Left colon (tissue), 2 donors: Measurements from ENCODE around the gene TRPM6. TPM values are rescaled to one million over a fixed set of nuclear protein-coding genes. Genes with fewer than 3 reads are reported as not detected.
"Not testable (repeated sequence)": the region's sequence is repeated elsewhere in the genome, so short reads cannot be mapped to it uniquely, and the experiment has no call there.

Experiments
- ATAC-seq: fragments of 200-7000 bp; cut with Tn5 transposase; one replicate; pipeline ENCODE4 v1.9.1; 2020; ENCODE audit warnings: mild to moderate bottlenecking, moderate library complexity
- DNase-seq, 2 donors: peaks; one replicate each; pipeline ENCODE4 v3.0.0-alpha.2; 2020
- intact Hi-C, 2 donors: fragments of 100-400 bp; cut with DNase I in 1 of 2; cut with micrococcal nuclease in 1 of 2; formaldehyde crosslinking; loops; one replicate each; pipeline versions ENCODE4 v1.11.2 to v1.14.0; 2022; cut with DNase I, micrococcal nuclease
- total RNA-seq, 2 donors: library from RNA; stranded (reverse); fragmentation: NEBNext Ultra II Directional; extraction: Animal tissue kit (Norgen Biotek cat#: 25700); gene quantifications; one replicate each; pipeline ENCODE4 v1.2.1, GENCODE V29; 2021
- donor health status: DM: no; HTN: no; CAD: no.
- donor health status: DM: yes; HTN: yes; CAD: no.

Gene TRPM6
- total RNA-seq, 2 donors from 2014 or later: 48.0 to 88.4 TPM

DNA sequence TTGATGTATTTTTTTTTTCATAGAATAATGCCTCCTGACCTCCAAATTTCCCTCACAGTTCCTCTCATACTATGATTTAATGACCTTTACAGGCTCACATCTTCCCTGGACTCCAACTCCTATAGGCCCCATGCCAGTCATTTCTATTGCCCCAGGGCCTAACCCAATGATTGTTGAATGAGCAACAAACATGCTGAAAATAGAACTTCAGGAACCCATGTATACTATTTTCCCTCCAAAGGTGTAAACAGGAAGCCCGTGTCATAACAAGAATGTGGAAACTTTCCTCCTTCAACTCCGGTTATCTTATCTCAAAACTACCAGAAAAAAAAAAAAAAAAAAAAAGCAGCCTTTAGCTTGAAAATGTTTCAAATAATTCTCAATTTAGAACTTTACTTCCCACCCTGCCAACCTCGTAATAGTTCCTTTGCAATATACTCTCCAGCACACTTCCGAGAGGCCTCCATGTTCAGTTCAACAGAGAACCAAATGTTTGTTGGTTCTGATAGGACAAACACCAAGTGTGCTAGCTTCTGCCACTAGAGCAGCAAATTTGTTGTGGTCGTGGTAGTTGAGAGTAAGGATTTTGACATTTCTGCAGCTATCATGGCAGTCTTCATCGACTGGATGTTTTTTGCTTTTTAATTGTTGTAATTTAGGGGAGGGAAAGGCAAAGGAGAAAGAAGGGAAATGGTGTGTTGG lies 25.8 kb downstream of the TRPM6 start:
- ATAC-seq: peak; percentile 25
- intact Hi-C loops: no loop called here
- DNase-seq: no peak

DNA sequence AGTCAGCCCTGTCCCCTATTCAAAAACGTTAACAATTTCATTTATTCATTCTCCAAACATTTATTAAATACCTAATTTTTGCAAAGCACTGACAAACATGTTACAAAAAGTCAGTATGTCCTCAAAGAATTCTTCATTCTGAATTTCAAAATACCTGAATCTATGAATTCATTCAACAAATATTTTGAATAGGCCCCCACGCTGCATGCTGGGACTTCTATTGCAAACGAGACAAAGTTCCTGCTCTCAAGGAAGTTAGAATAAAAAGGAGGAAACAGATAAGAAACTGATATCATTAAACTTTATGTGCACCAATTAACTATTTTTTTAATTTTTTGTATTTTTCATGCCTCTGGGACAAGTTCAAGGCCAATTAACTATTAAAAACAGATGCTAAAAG lies 26.6 kb downstream of the TRPM6 start:
- ATAC-seq (peak; percentile 54), DNase-seq (no peak)
- intact Hi-C loops: no loop called here

DNA sequence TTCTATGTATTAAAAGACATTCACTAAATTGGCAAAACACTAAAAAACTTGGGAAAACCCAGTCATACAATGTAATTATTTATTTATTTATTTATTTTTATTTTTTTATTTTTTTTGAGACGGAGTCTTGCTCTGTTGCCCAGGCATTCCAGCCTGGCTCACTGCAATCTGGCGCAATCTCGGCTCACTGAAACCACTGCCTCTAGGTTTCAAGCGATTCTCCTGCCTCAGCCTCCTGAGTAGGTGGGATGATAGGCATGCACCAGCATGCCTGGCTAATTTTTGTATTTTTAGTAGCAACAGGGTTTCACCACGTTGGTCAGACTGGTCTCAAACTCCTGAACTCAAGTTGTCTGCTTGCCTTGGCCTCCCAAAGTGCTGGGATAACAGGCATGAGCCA lies 27.5 kb downstream of the TRPM6 start:
- ATAC-seq, intact Hi-C loops, DNase-seq: not testable (repeated sequence)

DNA sequence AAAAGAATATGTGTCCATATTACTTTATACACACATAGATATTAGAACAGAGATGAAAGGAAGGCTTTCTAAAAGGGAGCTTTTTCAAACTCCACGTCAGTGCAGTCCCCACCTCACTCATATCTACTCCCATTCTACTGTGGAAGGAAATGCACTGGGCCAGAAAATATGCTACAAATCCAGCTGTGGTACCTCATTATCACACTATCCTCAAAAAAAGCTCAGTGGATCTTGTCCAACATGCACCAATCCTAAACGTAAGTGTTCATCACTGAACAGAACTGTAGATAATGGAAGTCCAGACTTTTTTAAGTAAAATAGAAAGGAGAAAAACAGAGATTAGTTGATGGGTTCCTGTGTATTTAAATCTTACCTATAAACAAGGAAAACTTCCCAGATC lies 27.9 kb downstream of the TRPM6 start:
- intact Hi-C loops: no loop called here
- ATAC-seq: no peak

DNA sequence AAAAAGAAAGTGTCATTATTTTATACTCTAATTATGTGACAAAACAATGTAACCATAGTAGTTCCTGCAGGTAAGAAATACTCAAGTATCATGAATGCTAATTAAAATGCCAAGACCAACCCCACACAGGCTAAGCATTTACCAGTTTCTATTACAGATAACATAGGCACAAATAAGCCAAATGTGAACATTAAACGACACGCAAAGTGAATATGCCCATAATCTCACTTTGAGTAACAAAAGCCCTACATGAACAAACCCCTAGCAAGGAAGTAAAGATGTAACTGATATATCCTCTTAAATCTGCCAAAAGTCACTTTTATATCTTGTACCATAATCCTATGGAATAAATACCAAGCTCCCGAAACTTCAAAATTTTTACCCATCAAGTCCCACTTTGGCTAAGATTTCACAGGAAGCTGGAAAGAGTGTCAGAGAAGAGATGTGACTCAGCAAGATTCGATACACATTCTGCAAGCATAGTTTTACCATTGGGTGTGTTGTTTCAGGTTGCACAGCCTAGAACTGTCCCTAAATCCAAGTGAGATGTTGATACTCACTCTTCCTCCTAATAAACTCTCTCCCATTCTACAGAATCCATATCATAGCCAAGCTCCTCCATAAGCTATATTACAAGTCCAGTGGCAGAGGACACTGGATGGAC lies 28.8 kb downstream of the TRPM6 start:
- ATAC-seq: peak; percentile 46
- no peak for DNase-seq
- intact Hi-C loops: no loop called here

More for the DNA sequence above, 27.9 kb downstream of the TRPM6 start:
- no peak for DNase-seq

DNA sequence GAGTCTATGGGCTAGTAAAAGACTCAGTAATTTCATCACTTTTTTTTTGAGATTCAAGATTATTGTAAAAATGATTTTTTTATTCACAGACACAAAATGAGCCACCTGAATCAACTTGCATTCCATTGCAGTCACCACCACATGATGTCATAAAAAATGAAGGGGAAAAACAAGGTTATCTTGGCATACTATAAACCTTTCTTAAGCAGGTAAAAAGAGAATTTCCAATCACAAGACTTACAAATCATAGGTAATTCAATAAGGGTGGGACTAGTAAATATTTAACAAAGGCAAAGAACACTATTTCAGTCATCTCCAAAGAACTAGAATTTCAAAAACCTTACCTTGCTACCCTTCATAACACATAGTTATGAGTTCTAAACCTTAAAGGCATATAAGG lies 30.7 kb downstream of the TRPM6 start:
- no peak for DNase-seq
- ATAC-seq: peak; percentile 62
- intact Hi-C loops: no loop called here

DNA sequence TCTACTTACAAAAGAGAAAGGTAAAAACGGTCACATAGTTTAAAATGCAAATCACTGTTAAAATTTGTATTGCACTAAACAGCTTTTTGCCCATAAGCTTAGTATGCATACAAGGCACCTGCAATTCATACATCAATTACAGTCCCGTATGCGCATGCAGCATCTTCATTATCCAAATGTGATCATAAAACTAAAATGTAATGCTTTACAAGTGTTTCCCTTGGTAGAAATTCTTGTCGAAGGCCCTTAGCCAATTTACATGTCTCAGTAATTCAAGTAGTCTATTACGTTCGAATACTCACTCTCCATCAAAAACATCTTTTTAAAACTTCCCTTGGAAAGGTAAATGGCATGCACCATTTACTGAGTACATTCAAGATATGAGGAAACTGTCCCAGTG lies 32.6 kb downstream of the TRPM6 start:
- DNase-seq: no peak
- intact Hi-C loops: no loop called here
- no peak for ATAC-seq

DNA sequence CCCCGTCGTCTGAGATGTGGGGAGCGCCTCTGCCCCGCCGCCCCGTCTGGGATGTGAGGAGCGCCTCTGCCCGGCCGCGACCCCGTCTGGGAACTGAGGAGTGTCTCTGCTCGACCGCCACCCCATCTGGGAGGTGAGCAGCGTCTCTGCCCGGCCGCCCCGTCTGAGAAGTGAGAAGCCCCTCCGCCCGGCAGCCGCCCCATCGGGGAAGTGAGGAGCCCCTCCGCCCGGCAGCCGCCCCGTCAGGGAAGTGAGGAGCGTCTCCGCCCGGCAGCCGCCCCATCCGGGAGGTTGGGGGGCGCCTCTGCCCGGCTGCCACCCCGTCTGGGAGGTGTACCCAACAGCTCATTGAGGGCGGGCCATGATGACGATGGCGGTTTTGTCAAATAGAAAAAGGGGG lies 34.7 kb downstream of the TRPM6 start:
- ATAC-seq, DNase-seq, intact Hi-C loops: not testable (repeated sequence)

DNA sequence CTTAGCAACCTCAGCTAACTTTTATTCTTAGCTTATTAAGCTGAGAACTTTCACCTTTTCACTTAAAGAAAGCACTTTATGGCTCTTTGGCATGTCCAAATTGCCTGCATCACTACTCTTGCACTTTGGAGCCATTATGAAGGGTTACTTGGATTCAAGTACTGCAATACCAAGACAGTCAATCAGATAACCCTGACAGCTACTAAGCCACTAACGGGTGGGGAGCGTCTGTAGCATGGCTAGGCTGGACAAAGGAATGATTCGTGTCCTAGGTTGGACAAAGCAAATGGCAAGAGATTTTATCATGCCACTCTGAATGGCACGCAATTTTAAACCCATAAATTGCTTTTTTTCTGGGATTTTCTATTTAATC lies 39.6 kb downstream of the TRPM6 start:
- ATAC-seq (peak; percentile 98), DNase-seq (no peak)
- intact Hi-C loops: no loop called here

DNA sequence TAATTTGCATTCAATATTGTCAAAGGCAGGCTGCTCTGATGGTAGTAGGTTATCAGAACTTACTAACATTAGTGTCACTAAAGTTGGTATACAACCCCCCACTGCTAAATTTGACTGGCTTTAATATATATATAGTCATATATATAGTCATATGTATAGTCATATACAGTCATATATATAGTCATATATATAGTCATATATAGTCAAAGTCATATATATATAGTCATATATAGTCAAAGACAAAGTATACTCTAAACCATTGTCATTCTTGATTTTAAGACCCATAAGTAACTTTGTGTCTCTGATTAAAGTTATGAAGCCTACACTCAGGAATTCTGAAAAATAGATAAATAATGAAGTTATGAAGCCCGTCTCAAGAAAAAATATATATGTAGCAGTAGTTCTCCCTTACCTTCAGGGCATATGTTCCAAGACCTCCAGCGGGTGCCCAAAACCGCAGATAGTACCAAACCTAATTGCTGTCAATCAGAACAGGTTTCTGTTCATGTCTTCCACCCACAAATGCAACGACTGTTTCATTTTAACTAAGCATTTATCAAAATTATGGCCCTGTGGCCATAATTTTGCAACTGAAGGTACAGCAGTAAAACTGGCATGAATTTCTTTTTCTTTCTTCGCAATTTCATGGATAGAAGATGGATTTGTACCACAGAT lies 40.1 kb downstream of the TRPM6 start:
- DNase-seq: no peak
- intact Hi-C loops: no loop called here
- peak; percentile 21 for ATAC-seq

DNA sequence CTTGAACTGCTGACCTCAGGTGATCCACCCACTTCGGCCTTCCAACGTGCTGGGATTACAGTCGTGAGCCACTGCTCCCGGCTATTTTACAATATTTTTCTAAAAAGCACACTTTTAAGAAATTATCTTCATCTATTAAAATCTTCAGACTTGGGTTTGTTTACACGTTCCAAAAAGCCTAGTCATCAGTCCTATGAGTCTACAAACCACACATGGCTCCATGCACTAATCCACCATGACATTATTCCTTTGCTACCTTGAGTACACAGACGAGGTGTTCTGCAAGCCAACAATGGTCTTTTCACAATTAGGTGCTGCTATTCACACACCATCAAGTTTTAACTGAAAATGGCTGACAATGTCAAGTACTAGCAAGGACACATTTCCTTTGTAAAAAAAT lies 41.0 kb downstream of the TRPM6 start:
- intact Hi-C loops: no loop called here
- DNase-seq (no peak), ATAC-seq (no peak)

DNA sequence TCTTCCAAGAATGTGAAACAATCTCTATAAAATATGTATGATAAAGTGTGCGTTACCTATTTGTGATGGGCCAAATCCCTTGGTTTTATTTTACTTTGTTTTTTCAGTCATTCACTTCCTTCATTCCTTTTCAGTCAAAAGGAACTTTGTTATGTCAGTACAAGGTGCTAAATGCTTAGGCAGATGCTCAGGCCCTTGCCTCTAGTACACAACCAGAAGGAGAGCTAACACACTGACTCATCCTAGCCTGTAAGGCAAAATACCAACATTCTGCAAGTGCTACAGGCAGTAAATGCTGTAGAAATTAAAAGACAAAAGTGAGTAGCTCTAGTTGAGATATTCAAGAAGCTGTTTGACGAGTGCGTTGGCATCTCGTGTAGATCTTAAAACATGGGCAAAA lies 49.4 kb downstream of the TRPM6 start:
- intact Hi-C loops: no loop called here
- peak; percentile 93 for ATAC-seq
- no peak for DNase-seq

DNA sequence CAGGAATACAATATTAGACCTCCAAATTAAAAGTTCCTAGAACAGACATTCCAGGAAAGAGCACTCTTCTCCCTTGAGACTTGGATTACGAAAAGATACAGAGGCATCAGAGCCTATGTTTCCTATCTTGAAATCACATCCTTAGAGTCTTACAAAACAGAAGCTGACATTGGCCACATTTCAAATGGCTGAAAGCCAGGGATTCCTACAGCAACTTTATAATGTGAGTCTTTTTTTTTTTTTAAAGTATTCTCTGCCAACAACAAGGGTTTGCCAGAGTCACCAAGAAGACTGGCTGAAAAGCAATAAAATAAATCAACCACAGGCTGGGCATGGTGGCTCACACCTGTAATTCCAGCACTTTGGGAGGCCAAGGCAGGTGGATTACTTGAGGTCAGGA lies 63.1 kb downstream of the TRPM6 start:
- ATAC-seq: peak; percentile 78
- DNase-seq: peak; percentile 71 to 75
- intact Hi-C loops: no loop called here

DNA sequence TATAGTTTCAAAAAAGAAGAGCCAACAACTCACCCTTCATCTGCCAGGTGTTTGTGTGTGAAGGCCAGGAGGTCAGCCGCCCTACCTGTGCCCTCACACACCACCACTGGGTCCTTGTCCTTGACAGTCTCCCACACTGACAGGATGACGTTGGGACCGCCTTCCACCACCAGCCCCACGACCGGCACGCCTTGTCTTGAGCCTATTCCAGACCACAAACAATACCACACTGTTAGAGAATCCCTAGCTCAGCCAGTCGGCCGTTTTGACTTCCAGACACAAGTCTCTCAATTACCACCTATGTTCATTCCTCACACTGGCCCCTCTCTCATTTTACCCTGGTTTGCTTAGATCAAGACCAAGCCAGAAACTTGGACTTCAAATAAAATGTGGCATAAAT lies 66.1 kb downstream of the TRPM6 start:
- DNase-seq (no peak), ATAC-seq (no peak)
- intact Hi-C loops: no loop called here

DNA sequence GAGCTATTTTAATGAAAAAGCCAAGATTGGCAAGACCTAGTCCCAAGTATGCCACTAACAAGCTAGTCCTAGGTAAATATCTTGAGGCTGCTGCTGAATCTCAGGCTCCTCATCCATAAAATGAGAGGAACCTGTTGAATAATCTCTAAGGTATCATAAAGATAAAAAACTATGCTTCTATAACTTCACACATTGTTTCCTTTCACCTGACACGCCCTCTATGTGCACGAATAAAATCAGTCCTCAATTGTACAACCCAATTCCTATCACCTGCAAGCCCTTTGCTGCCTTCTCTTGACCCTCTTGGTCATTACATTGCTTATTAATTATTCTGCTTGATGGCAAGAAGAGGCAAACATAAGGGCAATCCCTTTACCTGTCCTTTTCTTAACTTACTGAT lies 69.9 kb downstream of the TRPM6 start:
- intact Hi-C loops: no loop called here
- ATAC-seq (peak; percentile 80), DNase-seq (no peak)

DNA sequence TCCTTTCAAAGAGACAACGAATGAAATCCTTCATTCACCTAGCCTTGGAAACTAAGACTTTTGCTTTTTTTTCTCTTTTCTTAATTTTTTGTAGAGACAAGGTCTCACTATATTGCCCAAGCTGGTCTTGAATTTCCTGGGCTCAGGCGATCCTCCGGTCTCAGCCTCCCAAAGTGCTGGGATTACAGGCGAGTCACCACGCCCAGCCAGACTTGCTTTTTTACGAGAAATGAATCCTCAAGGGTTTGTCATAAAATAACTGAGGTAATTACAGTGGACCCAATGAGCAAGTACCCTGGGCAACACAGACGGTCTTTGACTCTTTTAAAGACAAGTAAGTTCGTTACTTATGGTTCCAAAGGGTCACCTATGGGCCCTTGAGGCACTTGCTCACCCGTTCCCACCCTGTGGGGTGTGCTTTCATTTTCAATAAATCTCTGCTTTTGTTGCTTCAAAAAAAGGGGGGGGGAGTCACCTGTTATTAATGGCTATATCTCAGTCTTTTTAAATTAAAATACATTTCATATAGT lies 70.4 kb downstream of the TRPM6 start:
- DNase-seq (peak; percentile 48 to 55), ATAC-seq (peak; percentile 88)
- intact Hi-C loops: no loop called here

DNA sequence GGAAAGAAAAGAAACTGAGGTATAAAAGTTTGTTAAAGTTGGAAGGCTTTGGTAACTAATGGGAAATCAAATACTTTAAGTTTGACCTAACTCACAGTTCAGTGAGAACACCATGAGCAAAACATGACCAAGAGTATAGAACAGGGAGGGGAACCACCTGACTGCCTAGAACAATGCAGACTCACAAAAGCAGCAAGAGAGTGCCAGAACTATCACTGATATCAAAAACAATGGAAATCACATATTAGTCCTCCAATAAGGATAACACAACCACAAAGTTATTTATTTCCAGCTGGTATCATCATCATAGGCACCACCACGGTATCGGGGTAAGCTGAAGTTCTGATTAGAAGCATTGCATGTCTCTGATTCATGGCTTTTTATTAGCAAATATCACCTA lies 77.5 kb downstream of the TRPM6 start:
- ATAC-seq (no peak), DNase-seq (no peak)
- intact Hi-C loops: no loop called here

DNA sequence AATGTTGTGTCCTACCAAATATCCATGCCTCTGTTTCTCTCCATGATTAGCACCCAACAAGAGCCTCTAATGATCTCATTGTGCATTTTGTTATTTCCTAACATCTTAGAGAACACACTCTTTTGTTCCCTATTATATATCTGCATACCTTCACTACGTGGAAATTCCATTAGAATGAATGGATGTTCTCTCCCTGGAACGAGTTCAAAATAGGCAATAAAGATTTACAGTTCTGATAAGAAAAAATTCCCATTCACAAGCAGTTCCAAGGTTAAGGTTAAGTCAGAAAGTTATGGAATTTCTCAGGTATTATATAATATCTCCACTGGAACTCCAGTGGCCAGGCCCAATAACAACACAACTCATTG lies 83.7 kb downstream of the TRPM6 start:
- intact Hi-C loops: no loop called here
- ATAC-seq: peak; percentile 80
- DNase-seq: no peak

DNA sequence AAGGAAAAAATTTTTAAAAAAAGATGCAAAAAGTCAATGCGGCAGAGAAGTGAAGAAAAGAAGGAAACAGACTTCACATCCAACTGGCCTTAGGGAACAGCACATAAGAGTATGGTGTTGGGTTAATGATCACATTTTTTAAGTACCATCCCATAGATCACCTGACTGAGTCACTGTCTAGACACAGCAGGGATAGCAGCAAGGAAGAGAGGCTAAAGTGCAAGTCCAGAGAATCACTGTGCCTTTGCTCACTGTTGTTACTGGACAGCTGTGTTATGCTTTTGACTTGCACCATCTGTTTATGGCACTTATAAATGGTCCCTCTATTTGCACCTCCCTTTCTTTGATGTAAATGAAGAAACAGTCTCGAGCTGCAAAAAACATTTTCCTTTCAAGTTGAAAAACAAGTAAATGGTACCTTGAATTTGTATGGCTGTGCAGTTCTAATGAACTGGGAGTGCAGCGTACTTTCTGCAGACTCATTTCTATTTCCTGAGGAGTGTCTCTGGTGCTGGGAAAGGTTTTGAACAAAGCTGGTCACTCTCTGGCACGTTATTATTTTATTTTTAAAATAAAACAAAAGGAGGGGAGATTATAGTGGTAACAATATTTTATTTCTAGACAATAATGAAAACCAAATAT lies 84.2 kb downstream of the TRPM6 start:
- no peak for DNase-seq
- intact Hi-C loops: no loop called here
- peak; percentile 93 for ATAC-seq

DNA sequence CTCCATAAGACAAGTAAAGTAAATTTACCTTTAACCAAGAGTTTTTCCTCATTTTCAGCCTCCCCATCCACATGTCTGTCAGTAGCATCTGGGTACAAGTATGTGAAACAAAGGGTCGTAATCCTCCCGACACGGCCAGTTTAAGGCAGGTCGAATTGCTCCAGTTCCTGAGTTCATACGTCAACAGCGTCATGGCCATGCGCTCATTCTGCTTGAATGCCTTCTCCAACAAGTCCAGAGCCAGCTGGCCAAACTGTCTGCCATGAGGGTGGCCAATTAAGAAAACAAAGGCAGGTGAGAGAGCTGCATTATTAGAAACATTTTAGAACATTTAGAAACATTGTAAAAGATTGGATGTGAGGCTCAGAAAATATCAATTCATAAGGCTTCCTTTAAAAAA lies 87.5 kb downstream of the TRPM6 start:
- no peak for ATAC-seq
- no peak for DNase-seq
- intact Hi-C loops: no loop called here
